HG02938 (cell line): Measurements from ENCODE around the gene TMEM220.
"Not testable (repeated sequence)": the region's sequence is repeated elsewhere in the genome, so short reads cannot be mapped to it uniquely, and the experiment has no call there.

Source experiments
- ATAC-seq: cut with Tn5 transposase; IDR thresholded peaks from one replicate; pipeline ENCODE4 v1.9.1; 2021; ENCODE audit warnings: mild to moderate bottlenecking, moderate library complexity; ENCODE audit not compliant: unreplicated experiment

The TMEM220 gene

GRCh38 chr17:10731408-10731879 is 1.6 kb upstream of the TMEM220 start:
- no peak for ATAC-seq

DNA sequence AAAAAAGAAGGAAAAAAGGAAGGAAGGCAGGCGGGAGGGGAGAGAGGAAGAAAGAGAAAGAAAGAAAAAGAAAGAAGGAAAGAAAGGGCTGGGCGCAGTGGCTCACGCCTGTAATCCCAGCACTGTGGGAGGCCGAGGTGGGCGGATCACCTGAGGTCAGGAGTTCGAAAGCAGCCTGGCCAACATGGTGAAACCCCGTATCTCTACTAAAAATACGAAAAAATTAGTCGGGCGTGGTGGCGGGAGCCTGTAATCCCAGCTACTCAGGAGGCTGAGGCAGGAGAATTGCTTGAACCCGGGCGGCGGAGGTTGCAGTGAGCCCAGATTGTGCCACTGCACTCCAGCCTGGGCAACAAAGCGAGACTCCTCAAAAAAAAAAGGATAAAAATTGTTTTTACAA is 424 bp upstream of the TMEM220 start:
- not testable (repeated sequence) for ATAC-seq

GRCh38 chr17:10728331-10728892 is 1.4 kb downstream of the TMEM220 start:
- ATAC-seq: no peak

GRCh38 chr17:10727192-10727591 is 2.6 kb downstream of the TMEM220 start:
- no peak for ATAC-seq

DNA sequence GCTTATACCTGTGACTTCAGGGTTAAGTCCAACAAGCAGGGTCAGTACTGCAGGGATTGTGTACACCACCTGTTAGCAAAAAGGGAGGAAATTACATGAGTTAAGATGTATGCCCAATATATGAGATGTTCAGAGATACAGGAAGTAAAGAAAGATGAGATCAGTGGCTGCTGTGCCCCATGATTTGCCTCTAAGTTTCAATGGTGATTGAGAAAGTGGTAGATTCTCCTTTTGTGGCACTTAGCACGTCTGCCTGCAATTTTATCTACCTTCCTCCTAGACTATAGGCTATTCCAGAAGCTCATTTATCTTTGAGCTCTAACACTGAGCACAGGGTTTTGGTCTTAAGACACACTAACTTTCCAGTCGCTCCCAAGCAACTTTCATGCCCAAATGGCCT is 3.6 kb downstream of the TMEM220 start:
- no peak for ATAC-seq

DNA sequence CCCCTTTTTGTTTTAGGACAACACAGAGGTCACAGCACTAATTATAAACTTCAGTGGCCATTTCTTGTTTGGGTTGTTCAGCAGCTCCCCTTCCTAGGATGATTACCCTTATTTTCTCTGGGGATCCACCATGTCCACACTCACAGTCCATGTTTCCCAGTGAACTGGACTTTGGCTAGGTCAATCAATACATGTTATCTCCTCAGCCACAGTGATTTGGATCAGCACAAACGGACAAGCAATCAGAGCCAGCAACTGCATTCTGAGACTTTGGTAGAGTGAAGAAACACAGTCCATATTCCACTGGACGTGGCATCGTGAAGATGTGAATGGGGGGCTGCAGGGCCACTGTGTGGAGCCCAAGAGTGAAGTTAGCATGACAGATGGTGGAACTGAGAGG is 4.6 kb downstream of the TMEM220 start:
- no peak for ATAC-seq

- ATAC-seq: no peak
Observed at GRCh38 chr17:10724546-10725195, 5.2 kb downstream of the TMEM220 start.

- ATAC-seq: no peak
Observed at GRCh38 chr17:10718547-10718946, 11.3 kb downstream of the TMEM220 start.

DNA sequence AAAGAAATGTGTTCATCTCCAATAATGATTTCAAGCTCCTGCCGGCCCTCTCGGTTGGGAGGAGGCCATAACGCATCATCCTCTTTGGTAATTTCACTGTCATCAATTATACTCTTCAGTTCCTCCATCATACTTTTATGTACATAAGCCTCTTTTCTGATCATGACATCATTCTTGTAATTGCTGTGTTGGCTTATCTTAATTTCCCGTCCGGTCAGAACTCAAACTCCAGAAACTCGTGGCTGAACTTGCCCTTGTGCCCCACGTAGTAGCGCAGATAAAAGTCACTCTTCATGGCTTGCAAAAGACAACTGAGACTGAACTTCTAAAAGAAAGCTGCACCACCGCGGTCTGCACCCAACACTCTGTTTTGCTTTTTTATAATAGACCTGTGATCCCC is 13.6 kb downstream of the TMEM220 start:
- ATAC-seq: no peak

DNA sequence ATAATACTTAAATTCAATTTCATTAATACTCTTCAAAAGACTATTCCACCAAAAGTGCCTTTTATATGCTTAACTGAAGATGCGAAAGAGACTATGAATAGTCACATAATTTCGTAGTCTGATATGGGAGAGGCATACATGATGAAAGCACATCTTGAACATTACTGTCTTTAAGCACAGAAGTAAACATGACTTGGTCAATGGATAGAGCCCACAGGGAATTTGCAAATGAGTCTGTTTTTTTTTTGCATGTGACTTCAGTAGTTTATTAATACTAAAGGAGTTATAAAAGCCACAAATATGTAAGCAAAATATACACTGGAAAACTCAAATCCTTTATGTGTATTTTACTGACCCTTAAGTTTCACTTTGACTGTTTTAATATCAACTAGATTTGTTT is 16.5 kb downstream of the TMEM220 start:
- ATAC-seq: no peak

GRCh38 chr17:10705727-10706126 is 24.1 kb downstream of the TMEM220 start:
- no peak for ATAC-seq

GRCh38 chr17:10702574-10702973 is 27.2 kb downstream of the TMEM220 start:
- ATAC-seq: no peak

DNA sequence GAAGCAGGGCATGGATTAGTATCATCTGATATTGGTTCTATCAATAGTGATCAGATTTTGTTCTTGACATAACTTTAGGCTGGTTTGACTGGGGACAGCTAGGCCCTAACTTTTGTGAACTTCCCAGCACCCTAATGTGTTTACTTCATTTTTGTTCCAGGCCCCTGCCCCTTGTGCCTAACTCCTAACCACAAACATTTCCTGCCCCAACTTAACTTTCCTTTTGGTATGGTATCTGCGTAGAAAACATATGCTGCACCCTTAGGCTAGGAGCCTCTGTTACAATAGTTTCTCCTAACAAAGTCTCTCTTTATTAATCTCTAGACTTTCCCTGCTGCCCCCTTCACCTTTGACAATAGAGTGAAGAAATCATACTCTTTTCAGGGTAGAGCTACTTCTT is 30.0 kb downstream of the TMEM220 start:
- no peak for ATAC-seq

GRCh38 chr17:10698096-10698818 is 31.6 kb downstream of the TMEM220 start:
- ATAC-seq: no peak

- ATAC-seq: peak; percentile 96
Observed at GRCh38 chr17:10697092-10698081, 32.4 kb downstream of the TMEM220 start, which contains the start of the genes ADPRM and SCO1. Gene ADPRM, plus strand, starts transcription at chr17:10697594. Its CDS starts 7,333 bp downstream, at chr17:10704927. Gene SCO1, minus strand, starts transcription at chr17:10697533. Its CDS starts 26 bp downstream, at chr17:10697507.

DNA sequence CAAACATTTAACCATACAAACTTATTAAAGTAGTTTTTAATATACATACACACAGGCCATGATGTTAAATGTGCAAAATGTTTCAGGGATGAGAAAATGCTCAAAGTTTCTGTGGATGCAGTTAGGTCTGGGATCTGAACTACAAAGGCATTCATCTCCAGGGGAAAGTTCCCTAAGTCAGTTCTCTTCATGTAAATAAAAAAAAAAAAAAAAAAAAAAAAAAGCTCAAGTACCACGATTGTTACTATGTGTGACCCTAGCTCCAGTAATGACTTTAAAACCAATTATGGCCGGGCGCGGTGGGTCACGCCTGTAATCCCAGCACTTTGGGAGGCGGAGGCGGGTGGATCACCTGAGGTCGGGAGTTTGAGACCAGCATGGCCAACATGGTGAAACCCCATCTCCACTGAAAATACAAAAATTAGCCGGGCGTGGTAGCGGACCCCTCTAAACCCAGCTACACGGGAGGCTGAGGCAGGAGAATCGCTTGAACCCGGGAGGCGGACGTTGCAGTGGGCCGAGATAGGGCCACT is 33.9 kb downstream of the TMEM220 start:
- not testable (repeated sequence) for ATAC-seq

- ATAC-seq: no peak
Observed at GRCh38 chr17:10687499-10687898, 42.3 kb downstream of the TMEM220 start.

- ATAC-seq: no peak
Observed at GRCh38 chr17:10683853-10684252, 46.0 kb downstream of the TMEM220 start.

DNA sequence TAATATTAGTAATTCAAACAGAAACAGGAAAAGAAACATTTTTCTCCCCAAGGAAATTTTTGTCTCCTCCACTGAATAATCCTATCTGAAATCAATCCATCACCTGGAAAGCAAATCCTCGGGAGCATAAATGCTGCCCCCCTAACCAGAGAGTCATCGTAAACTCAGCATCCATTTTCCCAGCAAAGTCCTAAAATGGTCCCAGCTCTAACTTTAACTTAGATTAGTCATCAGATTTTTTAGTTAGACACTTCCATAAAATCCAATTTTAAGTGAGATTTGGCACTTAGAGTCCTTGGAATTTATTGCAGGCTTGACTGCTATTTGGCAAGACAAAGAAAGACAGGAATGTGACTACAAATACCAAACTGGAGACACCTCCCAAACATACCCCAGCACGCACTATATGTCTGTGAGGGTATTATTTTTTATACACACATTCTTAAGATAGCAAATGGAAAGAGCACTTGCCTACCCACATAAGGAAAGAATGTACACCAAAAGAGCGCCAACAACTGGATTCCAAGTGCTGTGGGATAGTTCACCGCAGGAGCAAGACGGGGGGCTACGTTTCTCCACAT is 47.9 kb downstream of the TMEM220 start:
- ATAC-seq: no peak

DNA sequence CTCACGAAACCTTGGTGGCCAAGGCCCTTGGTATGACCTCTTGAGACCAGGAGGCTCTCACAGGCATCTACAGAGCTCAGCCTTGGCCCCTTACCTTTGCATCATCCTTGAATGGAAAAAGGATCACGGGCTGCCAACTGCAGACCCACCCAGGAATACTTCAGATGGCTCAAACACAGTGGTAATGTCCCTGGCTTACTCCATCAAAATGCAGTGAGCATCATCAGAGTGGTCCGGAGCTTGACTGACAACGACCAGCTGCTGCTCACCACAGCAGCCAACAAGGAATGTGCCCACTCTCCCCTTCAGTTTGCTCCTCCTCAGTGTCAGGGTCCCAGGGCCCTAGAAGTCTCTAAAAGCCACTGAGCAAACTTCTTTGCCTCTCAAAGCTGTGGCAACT is 55.1 kb downstream of the TMEM220 start:
- no peak for ATAC-seq
